Ishikawa (cell line): ENCODE results near the gene NIM1K.

Experiments used
- CREB1 ChIP-seq: IDR thresholded peaks from 2 replicates; pipeline ENCODE4 v1.6.1; 2012; ENCODE audit warnings: low read depth
- EGR1 ChIP-seq: IDR thresholded peaks from 2 replicates; pipeline ENCODE4 v1.6.1; 2012
- NFIC ChIP-seq: IDR thresholded peaks from 2 replicates; pipeline ENCODE4 v1.6.1; 2012
- RAD21 ChIP-seq: IDR thresholded peaks from 2 replicates; pipeline ENCODE4 v1.6.1; 2012; ENCODE audit warnings: low read depth
- TEAD4 ChIP-seq: IDR thresholded peaks from 2 replicates; pipeline ENCODE4 v1.6.1; 2012
- TF ChIP-seq, protein P1 (sequence below): IDR thresholded peaks from 2 replicates; pipeline ENCODE4 v1.6.1; 2012

DNA sequence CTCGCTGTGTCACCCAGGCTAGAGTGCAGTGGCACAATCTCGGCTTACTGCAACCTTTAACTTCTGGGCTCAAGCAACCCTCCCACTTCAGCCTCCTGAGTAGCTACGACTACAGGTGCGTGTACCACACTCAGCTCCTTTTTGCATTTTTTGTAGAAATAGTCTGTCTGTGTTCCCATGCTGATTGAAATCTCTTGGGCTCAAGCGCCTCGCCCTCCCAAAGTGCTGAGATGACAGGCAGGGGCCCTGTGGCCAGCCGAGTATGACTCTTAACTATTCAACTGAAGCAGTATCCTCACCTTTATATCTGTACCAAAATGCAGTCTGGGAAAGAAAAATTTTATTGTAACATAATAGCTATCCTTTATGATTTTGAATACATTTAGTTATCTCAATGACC, 12.2 kb upstream of the NIM1K start:
- TF ChIP-seq RAD21 (no peak), NFIC (no peak), EGR1 (no peak), TEAD4 (no peak), CREB1 (no peak)
- TF ChIP-seq, protein P1, sequence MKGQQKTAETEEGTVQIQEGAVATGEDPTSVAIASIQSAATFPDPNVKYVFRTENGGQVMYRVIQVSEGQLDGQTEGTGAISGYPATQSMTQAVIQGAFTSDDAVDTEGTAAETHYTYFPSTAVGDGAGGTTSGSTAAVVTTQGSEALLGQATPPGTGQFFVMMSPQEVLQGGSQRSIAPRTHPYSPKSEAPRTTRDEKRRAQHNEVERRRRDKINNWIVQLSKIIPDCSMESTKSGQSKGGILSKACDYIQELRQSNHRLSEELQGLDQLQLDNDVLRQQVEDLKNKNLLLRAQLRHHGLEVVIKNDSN = no peak
